Progenitor cell of endocrine pancreas (in vitro differentiated cells): ENCODE measurements around the gene CDON. TPM values are rescaled to one million over a fixed set of nuclear protein-coding genes. Genes with fewer than 3 reads are reported as not detected.

Experiments
- DNase-seq: peaks from one replicate; pipeline ENCODE4 v3.0.0; 2021; ENCODE audit warnings: low spot score; ENCODE audit not compliant: unreplicated experiment
- H3K27ac Mint-ChIP-seq: 2 replicates; pipeline ENCODE4 v1.8.0; 2021; ENCODE audit warnings: mild to moderate bottlenecking, moderate library complexity, mixed read lengths
- H3K27me3 Mint-ChIP-seq: 2 replicates; pipeline ENCODE4 v1.8.0; 2021; ENCODE audit warnings: mixed read lengths
- H3K36me3 Mint-ChIP-seq: 2 replicates; pipeline ENCODE4 v1.8.0; 2022; ENCODE audit warnings: mixed read lengths; ENCODE audit not compliant: insufficient read depth
- H3K4me1 Mint-ChIP-seq: 2 replicates; pipeline ENCODE4 v1.8.0; 2021; ENCODE audit warnings: low read depth, mixed read lengths
- H3K4me3 Mint-ChIP-seq: 2 replicates; pipeline ENCODE4 v1.8.0; 2021; ENCODE audit warnings: low read depth, mild to moderate bottlenecking, moderate library complexity, mixed read lengths
- H3K9me3 Mint-ChIP-seq: 2 replicates; pipeline ENCODE4 v1.8.0; 2021; ENCODE audit warnings: low read depth, mixed read lengths
- total RNA-seq: library from RNA; stranded (reverse); gene quantifications from 2 replicates; pipeline ENCODE4 v1.2.1, GENCODE V29; 2021
- TF ChIP-seq, protein P1 (sequence below): fragments of 200-600 bp; sonication (generic); IDR thresholded peaks from one replicate; pipeline ENCODE4 v1.5.0; 2021; ENCODE audit warnings: antibody characterized with exemption, mild to moderate bottlenecking; ENCODE audit not compliant: unreplicated experiment

Gene CDON
- total RNA-seq, 1 donor from 2014 or later: 26.4 TPM

DNA sequence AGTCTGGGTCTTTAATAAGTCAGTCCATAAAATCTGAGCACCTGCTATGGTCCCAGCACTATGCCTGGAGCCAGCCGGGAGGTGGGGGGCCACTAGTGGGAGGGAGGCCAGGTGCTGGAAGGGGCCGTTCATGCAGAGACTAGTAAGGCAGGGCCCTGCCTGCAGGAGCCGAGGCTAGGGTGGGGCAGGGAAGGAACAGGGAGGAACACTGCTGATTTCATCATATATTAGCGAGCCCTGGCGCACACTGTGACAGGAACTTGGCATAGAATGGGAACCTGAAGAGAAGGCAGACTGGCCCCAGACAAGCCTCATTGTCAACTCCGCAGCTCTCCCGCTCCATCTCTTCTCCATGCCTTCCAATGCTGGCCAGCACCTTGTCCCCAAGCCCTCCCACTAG lies 109.7 kb downstream of the CDON start:
- no peak for DNase-seq
- Mint-ChIP-seq H3K4me3 (no peak overlapping the region), H3K9me3 (no peaks in the 10 kb centered on the region), H3K4me1 (peaks cover 8% of the 10 kb centered on the region), H3K27ac (no peak overlapping the region), H3K27me3 (no peaks in the 10 kb centered on the region), H3K36me3 (no peaks in the 10 kb centered on the region)
- TF ChIP-seq, protein P1, sequence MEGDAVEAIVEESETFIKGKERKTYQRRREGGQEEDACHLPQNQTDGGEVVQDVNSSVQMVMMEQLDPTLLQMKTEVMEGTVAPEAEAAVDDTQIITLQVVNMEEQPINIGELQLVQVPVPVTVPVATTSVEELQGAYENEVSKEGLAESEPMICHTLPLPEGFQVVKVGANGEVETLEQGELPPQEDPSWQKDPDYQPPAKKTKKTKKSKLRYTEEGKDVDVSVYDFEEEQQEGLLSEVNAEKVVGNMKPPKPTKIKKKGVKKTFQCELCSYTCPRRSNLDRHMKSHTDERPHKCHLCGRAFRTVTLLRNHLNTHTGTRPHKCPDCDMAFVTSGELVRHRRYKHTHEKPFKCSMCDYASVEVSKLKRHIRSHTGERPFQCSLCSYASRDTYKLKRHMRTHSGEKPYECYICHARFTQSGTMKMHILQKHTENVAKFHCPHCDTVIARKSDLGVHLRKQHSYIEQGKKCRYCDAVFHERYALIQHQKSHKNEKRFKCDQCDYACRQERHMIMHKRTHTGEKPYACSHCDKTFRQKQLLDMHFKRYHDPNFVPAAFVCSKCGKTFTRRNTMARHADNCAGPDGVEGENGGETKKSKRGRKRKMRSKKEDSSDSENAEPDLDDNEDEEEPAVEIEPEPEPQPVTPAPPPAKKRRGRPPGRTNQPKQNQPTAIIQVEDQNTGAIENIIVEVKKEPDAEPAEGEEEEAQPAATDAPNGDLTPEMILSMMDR: no peak

DNA sequence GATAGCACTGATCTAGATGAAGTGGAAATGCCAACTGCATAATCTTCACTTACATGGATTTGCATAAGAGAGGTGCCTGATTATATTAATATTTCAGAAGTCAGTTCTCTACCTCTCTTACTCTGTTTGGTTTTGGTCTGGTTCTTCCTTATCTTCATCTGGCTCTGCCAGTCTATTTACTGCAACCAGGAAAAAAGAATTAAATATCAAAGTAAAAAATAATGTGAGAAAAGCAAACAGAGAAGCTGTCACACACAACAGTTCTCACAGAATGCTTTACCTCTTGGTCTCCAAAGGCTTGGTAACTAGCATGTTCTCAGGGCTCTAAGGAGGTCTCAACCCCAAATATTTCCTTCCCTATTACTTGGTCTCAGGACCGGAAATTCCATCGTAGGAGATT lies 110.1 kb downstream of the CDON start:
- Mint-ChIP-seq H3K9me3 (no peaks in the 10 kb centered on the region), H3K4me1 (peaks cover 8% of the 10 kb centered on the region), H3K4me3 (no peak overlapping the region), H3K27ac (no peak overlapping the region), H3K27me3 (no peaks in the 10 kb centered on the region), H3K36me3 (no peaks in the 10 kb centered on the region)
- TF ChIP-seq, protein P1: no peak
- no peak for DNase-seq

DNA sequence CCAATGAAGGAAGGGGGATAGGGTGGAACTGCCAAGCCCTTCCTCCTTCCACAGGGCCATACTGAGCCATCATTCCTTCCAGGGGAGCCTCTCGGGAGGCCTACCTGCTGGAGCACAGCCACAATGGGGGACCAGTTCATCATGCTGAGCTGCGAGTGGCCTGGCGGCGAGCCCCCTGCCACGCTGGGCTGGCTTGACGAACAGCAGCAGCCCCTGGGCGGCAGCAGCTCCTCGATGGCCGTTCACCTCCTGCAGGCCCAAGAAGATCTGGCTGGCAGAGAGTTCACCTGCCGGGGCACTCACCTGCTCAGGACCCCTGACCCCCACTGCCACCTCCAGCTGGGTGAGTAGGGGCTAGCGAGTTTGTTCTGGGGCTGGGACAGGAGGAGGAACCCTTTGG lies 110.9 kb downstream of the CDON start:
- Mint-ChIP-seq H3K36me3 (no peaks in the 10 kb centered on the region), H3K4me1 (peaks cover 8% of the 10 kb centered on the region), H3K27me3 (no peaks in the 10 kb centered on the region), H3K4me3 (no peak overlapping the region), H3K27ac (no peak overlapping the region), H3K9me3 (no peaks in the 10 kb centered on the region)
- DNase-seq: no peak
- TF ChIP-seq, protein P1: no peak

DNA sequence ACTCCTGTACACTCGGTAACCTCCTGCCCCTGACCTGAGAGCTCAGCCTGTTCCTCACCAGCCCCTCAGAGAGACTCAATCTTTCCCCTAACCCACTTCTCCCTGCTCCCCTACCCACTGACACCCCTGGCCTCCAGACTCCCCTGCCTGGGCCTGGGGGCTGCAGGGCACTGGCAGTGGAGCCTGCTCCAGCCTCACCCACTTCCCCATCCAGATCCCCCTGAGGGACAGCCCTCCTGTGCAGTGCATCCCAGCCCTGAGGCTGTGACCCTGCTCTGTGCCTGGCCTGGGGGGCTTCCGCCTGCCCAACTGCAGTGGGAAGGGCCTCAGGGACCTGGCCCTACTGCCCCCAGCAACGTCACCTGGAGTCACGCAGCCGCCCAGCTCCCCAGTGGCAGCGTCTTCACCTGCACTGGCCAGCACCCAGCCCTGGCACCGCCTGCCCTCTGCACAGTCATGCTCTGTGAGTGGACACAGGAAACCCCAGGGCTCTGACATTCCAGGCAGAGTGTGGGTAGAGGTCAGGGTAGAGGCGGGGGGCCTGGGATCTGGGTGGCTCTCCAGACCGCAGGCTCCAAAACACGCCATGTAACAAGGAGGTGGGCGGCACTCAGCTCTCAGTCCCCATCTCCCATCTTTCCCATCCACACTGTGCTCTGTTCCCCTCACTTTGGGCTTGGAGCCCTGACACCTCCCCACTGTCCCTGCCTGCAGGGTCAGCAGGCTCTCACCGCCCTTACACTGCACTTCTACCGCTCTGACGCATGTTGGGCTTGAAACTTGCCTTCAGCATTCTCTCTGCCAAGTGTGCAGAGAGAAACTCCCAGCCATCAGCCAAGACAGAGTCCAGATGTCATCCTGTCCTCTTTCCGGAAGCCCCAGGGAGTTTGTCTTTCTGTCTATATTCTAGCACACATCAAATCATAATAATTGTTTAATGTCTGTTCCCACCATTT lies 111.7 kb downstream of the CDON start:
- peaks cover 8% of the 10 kb centered on the region for H3K4me1 Mint-ChIP-seq
- H3K9me3 Mint-ChIP-seq: no peaks in the 10 kb centered on the region
- no peak overlapping the region for H3K27ac Mint-ChIP-seq
- TF ChIP-seq, protein P1: no peak
- H3K27me3 Mint-ChIP-seq: no peaks in the 10 kb centered on the region
- DNase-seq: no peak
- no peak overlapping the region for H3K4me3 Mint-ChIP-seq
- no peaks in the 10 kb centered on the region for H3K36me3 Mint-ChIP-seq

DNA sequence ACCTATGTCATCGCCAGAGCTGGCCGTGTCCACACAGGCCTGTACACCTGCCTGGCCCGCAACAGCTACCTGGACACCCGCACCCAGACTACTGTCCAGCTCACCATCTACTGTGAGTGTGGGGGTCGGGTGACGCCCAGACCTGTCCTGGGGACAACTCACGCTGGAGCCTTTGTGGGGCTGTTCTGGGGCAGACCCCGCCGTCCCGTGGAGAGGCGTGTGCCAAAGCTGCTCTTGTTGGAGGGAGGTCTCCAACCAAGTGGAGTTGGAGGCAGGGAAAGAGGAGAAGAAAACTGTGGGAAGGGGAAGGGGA lies 112.5 kb downstream of the CDON start:
- Mint-ChIP-seq H3K36me3 (no peaks in the 10 kb centered on the region), H3K27ac (no peak overlapping the region), H3K27me3 (no peaks in the 10 kb centered on the region), H3K4me3 (no peak overlapping the region), H3K4me1 (peaks cover 13% of the 10 kb centered on the region), H3K9me3 (no peaks in the 10 kb centered on the region)
- TF ChIP-seq, protein P1: no peak
- no peak for DNase-seq
